NOMO-1 treated with dmso at 0.1 percent for 144 hours (cell line): ENCODE results near the gene SUPT3H.
A peak's percentile ranks its signal among the peaks of the same experiment; 100 is the strongest.
"Not testable (repeated sequence)": the region's sequence is repeated elsewhere in the genome, so short reads cannot be mapped to it uniquely, and the experiment has no call there.

ENCODE experiments used
- DNase-seq: peaks from one replicate; lab custom pipeline; 2025; ENCODE audit not compliant: unreplicated experiment; lab: John Stamatoyannopoulos, UW

The SUPT3H gene

DNA sequence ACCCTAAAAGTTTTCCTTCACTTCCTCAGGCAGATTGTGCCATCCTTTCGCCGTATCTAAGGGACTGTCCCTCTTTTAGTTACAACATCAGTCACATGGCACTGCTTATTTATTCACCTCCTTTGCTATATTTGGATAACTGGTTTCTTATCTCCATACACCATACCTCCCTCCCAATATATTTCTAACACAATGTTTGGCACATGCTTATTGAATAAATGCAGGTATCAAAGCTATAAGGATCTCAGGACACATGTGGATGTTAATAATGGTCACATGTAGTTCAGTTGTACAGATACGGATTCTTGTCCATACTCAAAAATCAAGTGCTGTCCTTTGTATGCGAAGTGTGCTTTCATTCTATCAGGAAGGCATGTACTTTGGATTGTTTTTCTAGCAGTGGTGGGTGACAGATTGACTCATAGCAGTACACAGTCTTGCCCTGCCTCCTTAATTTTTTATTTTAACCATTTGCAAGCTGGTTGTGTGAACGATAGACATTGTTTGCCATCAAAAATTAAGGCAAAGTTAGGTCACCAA, 456.7 kb downstream of the SUPT3H start:
- peak; percentile 6 for DNase-seq

DNA sequence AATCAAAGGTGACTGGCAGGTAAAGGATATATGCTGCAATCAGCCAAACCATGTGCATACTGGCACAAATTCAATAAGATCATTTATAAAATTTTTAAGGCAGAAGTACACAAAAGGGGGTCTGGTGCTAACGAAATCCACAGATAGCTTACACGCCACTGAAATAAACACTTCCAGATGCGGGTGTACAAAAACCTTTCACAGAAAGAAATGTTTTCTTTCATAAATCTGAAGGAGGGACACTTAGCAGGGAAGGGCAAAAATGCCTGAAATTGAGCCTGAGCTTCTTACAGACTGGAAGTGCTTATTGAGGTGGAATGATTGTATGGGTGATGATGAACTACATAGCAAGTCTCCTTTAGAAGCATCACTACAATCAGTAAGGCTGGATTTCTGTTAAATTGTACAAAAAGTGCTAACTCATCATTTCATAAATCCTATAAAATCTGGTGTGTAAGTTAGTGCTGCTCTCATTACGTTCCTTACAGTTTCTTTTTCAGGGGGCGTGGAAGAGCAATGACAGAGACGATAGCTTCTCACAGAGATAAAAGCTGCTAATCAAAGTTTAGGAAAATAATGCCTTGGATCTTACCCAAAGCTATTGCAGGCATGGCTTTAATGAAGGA, 458.9 kb downstream of the SUPT3H start:
- no peak for DNase-seq

GRCh38 chr6:44917430-44917829, 460.3 kb downstream of the SUPT3H start:
- DNase-seq, result no peak

DNA sequence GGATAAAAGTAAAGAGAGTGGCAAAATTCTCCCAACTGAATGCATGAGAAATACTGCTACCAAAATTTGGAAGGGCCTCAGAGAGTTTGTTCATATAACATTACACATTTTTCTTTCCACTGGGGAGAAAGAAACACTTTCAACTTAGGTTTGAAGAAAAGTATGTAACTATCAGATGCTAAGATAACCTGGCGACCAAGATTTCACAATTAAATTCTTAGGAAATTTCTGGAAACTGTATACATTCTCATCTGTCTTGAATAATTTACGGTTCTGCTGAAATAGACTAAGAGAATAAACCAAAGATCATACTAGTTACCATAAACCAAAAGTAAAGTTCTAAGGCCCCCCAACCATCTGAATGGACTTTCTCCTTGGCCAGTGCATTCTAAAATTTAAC, 462.6 kb downstream of the SUPT3H start:
- no peak for DNase-seq

DNA sequence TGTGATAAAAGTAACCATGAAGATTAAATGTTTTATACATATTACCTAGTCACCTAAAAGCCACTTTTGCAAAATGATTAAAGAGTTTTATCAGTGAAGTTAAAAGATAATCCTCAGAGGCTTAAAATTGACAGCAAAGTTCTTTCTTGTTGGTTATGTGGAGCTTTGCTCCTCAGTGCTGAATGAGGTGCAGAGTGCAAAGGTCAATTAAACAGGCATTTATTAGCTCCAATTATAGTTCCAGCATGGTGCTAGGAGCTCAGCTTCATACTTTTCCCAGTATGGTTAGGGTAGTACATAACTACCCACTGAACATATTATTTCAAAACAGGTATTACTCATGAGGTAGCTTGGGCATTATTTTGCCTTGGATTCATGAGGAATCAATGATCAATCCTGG, 463.6 kb downstream of the SUPT3H start:
- no peak for DNase-seq

DNA sequence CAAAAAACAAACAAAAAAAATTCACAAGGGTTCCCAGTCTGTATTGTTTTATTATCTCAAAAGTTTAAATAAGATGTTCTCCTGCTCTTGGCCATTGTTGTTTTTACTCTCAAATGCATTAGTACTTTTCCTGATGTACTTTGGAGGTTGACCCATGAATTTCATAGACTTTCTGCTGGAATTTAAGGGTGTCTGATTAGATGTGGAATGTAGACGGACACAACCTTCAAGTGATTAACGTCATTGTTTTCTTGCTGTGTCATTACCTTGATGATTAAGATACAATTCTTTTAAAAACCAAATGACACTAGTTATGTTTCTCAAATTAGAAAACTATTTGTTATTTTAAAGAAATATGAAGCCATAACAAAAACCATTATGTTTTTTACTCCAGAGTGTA, 471.0 kb downstream of the SUPT3H start:
- no peak for DNase-seq

DNA sequence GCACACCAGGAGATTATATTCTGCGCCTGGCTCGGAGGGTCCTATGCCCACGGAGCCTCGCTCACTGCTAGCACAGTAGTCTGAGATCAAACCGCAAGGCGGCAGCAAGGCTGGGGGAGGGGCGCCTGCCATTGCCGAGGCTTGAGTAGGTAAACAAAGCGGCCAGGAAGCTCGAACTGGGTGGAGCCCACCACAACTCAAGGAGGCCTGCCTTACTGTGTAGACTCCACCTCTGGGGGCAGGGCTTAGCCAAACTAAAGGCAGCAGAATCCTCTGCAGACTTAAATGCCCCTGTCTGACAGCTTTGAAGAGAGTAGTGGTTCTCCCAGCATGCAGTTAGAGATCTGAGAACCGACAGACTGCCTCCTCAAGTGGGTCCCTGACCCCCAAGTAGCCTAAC, 477.4 kb downstream of the SUPT3H start:
- DNase-seq, result not testable (repeated sequence)

GRCh38 chr6:44898296-44898930, 479.3 kb downstream of the SUPT3H start:
- DNase-seq, result no peak

GRCh38 chr6:44897316-44897715, 480.4 kb downstream of the SUPT3H start:
- DNase-seq, result no peak

DNA sequence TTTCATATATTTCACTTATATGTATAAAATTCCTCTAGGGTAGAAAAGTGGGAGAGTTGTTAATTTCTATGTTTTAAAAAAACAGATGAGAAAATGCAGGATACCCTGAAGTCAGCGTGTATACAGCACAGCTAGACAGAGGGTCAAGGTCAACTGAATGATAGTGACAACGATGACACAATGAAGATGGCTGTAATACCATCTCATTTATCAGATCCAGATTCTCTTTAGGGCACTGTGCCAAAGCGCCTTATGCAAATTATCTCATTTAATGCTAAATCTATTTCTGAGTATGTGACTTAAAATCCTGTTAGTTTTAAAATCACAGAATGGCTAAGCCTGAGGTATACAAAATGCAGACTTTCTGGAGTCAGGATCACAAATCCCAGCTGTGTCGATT, 481.0 kb downstream of the SUPT3H start:
- no peak for DNase-seq

DNA sequence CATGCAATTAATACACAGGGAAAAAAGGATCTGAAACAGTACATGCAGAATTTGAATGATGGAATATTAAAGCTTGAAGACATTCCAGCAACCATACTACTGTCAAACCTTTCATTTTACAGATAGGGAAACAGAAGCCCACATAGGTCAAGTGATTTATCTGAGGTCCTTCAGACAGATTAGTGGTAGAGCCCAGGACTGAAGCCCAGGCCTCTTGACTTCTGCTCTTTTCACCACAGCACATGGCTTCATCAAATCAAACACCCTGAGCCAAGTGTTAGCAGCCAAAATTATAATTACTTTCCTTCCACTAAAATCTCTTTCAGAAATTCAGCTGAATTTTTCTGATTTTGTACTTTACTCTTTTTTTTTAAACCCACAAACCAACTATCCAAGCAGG, 485.2 kb downstream of the SUPT3H start:
- no peak for DNase-seq

GRCh38 chr6:44879071-44879470, 498.7 kb downstream of the SUPT3H start:
- DNase-seq, result not testable (repeated sequence)

DNA sequence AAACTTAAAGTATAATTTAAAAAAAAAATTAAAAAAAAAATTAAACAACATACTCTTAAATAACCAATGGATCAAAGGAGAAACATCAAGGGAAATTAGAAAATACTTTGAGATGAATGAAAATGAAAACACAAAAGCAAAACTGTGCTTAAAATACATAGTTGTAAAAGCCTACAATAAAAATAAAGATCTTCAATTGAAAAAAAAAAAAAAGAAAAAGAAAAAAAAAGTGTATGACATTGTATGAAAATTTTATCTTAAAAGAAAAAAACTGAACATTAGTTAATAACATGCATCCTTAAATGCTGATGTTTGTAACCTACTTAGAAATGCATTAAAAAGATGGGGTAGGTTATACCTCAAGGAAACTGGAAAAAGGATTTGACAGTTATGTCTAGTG, 501.1 kb downstream of the SUPT3H start:
- DNase-seq, result not testable (repeated sequence)

- DNase-seq, result no peak
Measured at GRCh38 chr6:44869321-44869897, 508.3 kb downstream of the SUPT3H start.

GRCh38 chr6:44868910-44869309, 508.8 kb downstream of the SUPT3H start:
- no peak for DNase-seq

GRCh38 chr6:44868335-44868668, 509.4 kb downstream of the SUPT3H start:
- no peak for DNase-seq

GRCh38 chr6:44867571-44868334, 510.0 kb downstream of the SUPT3H start:
- DNase-seq, result no peak

DNA sequence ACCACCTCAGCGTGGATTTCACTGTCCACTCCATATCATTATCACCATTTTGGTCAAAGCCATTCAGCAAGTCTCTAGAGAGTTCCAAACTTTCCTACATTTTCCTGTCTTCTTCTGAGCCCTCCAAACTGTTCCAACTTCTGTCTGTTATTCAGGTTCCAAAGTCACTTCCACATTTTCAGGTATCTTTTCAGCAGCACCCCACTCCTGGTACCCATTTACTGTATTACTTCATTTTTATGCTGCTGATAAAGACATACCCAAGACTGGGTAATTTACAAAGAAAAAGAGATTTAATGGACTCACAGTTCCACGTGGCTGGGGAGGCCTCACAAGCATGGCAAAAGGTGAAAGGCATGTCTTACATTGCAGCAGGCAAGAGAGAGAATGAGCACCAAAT, 512.5 kb downstream of the SUPT3H start:
- DNase-seq, result not testable (repeated sequence)

DNA sequence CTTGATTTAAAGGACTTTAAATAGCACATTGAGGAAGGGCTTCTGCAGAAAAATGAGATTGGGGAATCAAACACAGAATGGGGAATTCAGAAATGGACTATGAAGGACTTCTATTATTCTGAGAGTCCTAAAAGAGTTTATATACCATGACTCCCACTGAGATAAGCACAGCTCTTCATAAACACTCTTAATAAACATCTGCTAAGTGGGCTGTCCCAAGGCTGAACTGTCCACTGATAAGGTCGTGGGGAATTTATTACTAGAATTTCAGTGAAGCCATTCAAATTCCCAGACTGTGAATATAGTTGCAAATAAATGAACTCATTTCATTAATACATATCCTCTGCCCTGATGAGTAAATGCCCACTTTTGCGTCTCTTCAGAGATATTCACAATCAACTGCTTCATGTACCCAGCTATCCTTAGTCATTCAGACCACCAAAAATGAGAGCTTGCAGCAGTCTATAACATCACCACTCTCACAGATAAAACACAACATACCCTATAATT, 517.8 kb downstream of the SUPT3H start:
- DNase-seq, result no peak

- DNase-seq, result no peak
Measured at GRCh38 chr6:44858998-44859397, 518.7 kb downstream of the SUPT3H start.

DNA sequence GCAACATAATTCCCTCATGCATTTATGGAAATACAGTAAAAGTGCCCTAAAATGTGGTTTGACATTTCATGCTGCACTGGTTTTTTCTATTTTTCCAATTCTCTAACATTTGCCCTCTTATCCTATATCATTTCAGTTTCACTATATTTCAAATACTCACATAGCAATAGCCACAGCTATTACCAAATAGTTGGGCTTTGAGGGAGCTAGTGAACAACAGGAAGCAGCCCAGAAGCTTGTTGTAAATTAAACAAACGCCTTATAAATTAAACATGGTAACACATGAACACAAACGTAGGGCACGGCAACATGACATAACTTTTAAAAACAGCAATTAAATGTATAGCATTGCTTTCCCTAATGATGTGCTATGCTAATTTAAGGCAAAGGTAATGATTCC, 521.3 kb downstream of the SUPT3H start:
- no peak for DNase-seq
